ENCODE measurements around the gene VWA5B2. TPM values are rescaled to one million over a fixed set of nuclear protein-coding genes. Genes with fewer than 3 reads are reported as not detected.

VWA5B2 gene
- total RNA-seq, 1 experiment from 2014 or later, result 10.6 TPM

GRCh38 chr3:184249412-184250166 is 20.2 kb downstream of the VWA5B2 start, which contains the start of gene EEF1AKMT4 (continued):
- TF ChIP-seq REST (IDR thresholded peaks at IDR 0.05; ENCODE audit: low read depth), result no peak

GRCh38 chr3:184250167-184250828 is 20.9 kb downstream of the VWA5B2 start:
- ATAC-seq (peak; percentile 76), DNase-seq (ENCODE audit: low read depth, low spot score) (peak; percentile 91)
- no peaks in the 10 kb centered on the region for H3K9me3 ChIP-seq (ENCODE audit: control insufficient read depth in 1 of 2, insufficient read depth in 1 of 2, low read depth in 1 of 2, low read length in 2 of 2)
- ChIA-PET CTCF (interaction anchor here (0.7 to 1.1 kb wide), 8 partner anchors 10 to 355 kb away, joined by 3 to 7 read pairs (median 4); no protein-coding TSS in a partner anchor), POLR2A (no interaction called here), RAD21 (ENCODE audit: low non-redundant PET in 1 of 2, low total read pairs in 2 of 2, uncharacterized antibody in 2 of 2, unreplicated experiment in 2 of 2) (no interaction called here)
- peak overlapping the region; percentile 8 for H2AFZ ChIP-seq (ENCODE audit: low read depth, low read length, poor library complexity, severe bottlenecking)
- peaks cover 3 to 9% of the 10 kb centered on the region in 2 experiments; a peak in 2 of 4 replicates for H3K4me1 ChIP-seq (ENCODE audit: control insufficient read depth in 1 of 2, insufficient read depth in 2 of 2, low read length in 2 of 2)
- no peaks in the 10 kb centered on the region for H4K20me1 ChIP-seq (ENCODE audit: insufficient read depth)
- H3K9me2 ChIP-seq (ENCODE audit: insufficient read depth), result no peaks in the 10 kb centered on the region
- H3K27me3 ChIP-seq (ENCODE audit: insufficient read depth, low read length), result no peaks in the 10 kb centered on the region
- peaks cover 58% of the 10 kb centered on the region for H3K79me2 ChIP-seq (ENCODE audit: insufficient read depth, low read length)
- peaks cover 0 to 9% of the 10 kb centered on the region in 2 experiments; a peak in 1 of 4 replicates for H3K36me3 ChIP-seq (ENCODE audit: control insufficient read depth in 1 of 2, insufficient read depth in 2 of 2, low read length in 2 of 2)
- H3K27ac ChIP-seq (ENCODE audit: low read depth, low read length), result peak overlapping the region; percentile 82
- no TSS peak for BruUV-seq (replicated peaks)
- H3K4me3 ChIP-seq (replicated peaks in 1 of 2; ENCODE audit: low read depth in 1 of 2, low read length in 2 of 2), result peak overlapping the region; percentile 89 to 100
- peak overlapping the region; percentile 99 for H3K9ac ChIP-seq (ENCODE audit: low read length)
- H3K4me2 ChIP-seq (ENCODE audit: low read length), result peak overlapping the region; percentile 99
- intact Hi-C loops (cut with micrococcal nuclease), result loop anchor here (1.0 kb wide), 1 partner anchor 34 kb away; no protein-coding TSS in a partner anchor
- no peak for TF ChIP-seq SP1 (IDR thresholded peaks at IDR 0.05; ENCODE audit: low read depth)
- no peak for TF ChIP-seq MAX (IDR thresholded peaks at IDR 0.05)
- TF ChIP-seq FOSL1 (IDR thresholded peaks at IDR 0.05; ENCODE audit: low read depth), result no peak
- no peak for TF ChIP-seq TCF7L2 (IDR thresholded peaks at IDR 0.05; ENCODE audit: borderline replicate concordance, extremely low read depth, insufficient read depth, insufficient read length)
- TF ChIP-seq SRF (IDR thresholded peaks at IDR 0.05; ENCODE audit: low read depth), result no peak
- TF ChIP-seq CEBPB (IDR thresholded peaks at IDR 0.05; ENCODE audit: low read depth), result no peak
- TF ChIP-seq YY1 (IDR thresholded peaks at IDR 0.05; ENCODE audit: extremely low read depth, insufficient replicate concordance, low read depth, low read length), result peak; percentile 58
- no peak for TF ChIP-seq ZNF274 (IDR thresholded peaks at IDR 0.05; ENCODE audit: low read depth, low read length)
- no peak for TF ChIP-seq EGR1 (IDR thresholded peaks at IDR 0.05; ENCODE audit: low read depth)
- TF ChIP-seq ZFX (IDR thresholded peaks at IDR 0.05), result no peak
- TF ChIP-seq ATF3 (IDR thresholded peaks at IDR 0.05), result no peak
- TF ChIP-seq EZH2 (IDR thresholded peaks at IDR 0.05), result no peak
- no peak for TF ChIP-seq EZH2phosphoT487 (IDR thresholded peaks at IDR 0.05; ENCODE audit: borderline replicate concordance)
- peak in 2 of 3 experiments; percentile 96 to 98; a peak in 4 of 6 replicates for TF ChIP-seq CTCF (IDR thresholded peaks at IDR 0.05 in 2 of 3, conservative IDR thresholded peaks at IDR 0.05 in 1 of 3; ENCODE audit: borderline replicate concordance in 1 of 3, insufficient read depth in 1 of 3, low read depth in 2 of 3, low read length in 2 of 3)
